Activated CD4-positive, CD25-positive, alpha-beta regulatory T cell treated with anti-CD3 and anti-CD28 coated beads, Interleukin-2, amount 50 U/mL, for 24 hours (primary cell): Measurements from ENCODE around the gene SLC35D1.
"Not testable (repeated sequence)": the region's sequence is repeated elsewhere in the genome, so short reads cannot be mapped to it uniquely, and the experiment has no call there.

Experiments
- ATAC-seq, 2 donors: fragments of 150-1000 bp; cut with Tn5 transposase; one replicate each; pipeline ENCODE4 v1.10.0; 2021; ENCODE audit warnings: mild to moderate bottlenecking in 1 of 2, moderate library complexity in 1 of 2

Gene SLC35D1

DNA sequence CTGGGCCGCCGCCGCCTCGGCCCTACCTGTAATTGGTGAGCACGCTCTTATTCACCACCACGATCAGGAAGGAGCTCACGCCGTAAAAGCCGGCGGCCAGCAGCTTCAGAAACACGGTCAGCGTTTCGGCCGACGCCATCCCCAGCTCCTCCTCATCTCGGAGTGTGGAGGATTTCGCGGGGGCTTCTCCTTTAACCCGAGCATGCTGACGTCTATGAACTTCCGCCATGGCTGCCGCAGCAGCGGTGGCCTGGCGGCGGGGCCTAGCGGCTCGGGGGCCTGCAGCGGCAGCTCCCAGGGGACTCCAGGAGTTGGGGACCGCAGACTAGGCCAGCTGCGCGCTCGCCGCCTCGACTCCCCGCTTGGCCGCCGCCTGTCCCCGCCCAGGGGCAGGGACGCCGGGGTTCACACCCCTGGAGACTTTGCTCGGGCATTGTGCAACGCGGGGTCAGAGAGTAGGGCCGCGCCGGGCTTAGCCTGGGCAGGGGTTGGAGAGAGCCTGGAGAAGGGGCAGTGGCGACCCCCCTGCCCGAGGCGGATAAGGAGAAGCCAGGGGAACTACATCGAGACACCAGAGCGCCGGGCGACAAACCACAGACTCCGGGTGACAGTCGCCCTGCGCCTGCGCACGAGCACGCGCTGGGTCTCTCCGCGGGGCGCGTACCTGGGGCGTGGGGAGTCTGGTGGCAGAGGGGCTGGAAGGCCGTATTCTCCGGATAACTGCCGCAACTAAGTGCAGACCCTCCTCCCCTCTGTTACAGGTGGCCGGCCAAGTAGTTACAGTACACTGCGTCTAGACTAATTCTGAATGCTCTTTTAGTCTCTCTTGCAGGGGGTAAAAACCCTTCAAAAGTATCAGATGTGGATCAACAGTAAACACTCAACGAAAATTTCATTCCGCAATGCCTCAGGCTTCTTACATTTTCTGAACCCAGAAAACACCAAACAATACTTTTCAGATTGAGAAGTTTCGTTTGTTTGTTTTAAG is at the start of gene SLC35D1:
Gene SLC35D1 (minus strand): TSS at position 364 of the 988 bp plus-strand sequence. CDS start 135 bp downstream, at position 229.
- peak; percentile 81 to 85 for ATAC-seq

DNA sequence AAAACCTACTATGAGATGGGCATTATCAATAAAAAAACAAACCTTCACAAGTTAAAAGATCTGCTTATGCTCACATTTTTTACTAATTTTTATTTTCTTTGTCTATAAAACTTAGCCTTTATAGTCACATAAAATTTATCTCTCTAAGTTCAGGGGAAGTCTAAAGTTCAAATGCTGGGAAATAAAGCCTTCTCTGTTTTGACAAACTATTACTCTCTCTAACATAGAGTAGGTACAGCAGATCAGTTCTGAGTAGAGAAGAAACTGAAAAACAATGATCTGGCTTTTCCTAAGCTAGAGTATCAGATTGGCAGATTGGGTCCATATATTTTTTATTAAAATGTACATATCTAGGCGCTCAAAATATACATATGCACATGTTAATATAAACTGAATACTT is 49.6 kb upstream of the SLC35D1 start:
- ATAC-seq, result no peak

DNA sequence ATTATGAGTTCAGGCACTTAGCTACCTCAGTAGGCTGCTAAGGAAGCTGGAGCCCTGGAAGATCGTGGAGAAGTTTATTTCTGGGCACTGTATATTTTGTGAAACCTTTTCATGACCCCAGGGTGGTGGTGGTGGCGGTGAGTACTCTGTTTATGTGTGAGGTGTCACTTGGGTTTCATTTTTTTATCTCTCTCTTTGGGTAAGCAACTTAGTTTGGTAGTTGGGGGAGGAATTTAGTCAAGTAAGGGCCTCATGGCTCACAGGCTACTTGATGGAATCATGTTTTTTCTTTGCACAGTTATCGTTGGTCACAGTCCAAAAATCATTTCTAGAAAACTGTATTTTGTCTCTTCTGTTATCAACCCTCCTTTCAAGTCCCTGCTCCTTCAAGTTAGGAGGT is 46.9 kb upstream of the SLC35D1 start:
- no peak for ATAC-seq

DNA sequence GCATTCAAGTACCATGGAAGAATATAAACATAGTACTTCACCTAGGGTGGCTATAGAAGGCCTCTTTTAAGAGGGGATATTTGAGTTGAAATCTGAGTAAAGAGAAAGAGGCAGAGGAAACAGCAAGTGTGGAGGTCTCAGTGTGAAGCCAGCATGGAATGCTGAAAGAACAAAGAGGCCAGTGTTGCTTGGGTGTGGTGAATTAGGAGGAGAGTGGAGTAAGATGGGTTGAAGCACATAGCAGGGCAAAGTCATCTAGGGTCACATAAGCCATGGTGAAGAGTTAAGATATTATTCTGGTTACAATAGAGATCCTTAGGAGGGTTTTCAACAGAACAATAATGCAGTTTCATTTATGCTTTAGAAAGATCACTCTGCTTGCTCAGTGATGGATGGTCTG is 43.4 kb upstream of the SLC35D1 start:
- no peak for ATAC-seq

DNA sequence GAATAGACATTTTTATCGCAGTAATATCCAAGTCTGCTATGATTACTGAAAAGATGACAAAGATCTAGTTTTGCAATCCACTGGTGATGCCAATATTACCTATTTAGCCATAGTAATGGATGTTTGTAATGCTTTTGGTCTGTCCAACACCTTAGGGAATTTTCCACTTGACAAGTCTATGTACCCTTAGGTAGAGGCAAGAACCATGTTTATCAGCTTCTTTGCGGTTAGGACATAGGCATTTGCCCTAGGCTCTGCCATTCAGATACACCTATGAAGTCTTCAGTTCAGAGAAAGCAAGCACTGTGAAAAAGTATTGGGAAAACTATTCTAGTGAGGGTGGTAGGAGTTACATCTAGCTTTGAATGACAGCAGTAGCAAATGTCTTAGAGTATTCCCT is 40.2 kb upstream of the SLC35D1 start:
- no peak for ATAC-seq

DNA sequence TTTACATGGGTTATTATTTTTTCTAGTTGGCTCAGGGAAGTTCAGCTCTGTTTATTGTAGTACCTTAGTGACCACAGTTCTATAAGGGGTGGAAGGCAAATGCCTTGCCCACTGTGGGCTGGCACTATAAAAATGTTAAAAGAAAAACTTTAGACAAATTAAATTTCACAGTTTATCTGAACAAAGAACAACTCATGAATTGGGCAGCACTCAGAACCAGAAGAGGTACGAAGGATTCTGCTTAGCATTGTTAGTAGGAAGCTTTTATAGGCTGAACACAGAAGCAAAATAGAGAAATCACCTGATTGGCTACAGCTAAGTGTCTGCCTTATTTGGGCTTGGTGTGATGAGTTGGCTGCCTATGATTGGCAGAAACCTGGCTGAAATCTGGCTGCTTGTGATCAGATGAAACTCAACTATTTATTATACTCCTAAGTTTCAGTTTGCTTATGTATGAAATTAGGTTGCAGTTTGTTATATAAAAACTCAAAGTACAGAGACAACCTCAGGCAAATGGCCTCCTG is 35.8 kb upstream of the SLC35D1 start:
- ATAC-seq, result no peak

DNA sequence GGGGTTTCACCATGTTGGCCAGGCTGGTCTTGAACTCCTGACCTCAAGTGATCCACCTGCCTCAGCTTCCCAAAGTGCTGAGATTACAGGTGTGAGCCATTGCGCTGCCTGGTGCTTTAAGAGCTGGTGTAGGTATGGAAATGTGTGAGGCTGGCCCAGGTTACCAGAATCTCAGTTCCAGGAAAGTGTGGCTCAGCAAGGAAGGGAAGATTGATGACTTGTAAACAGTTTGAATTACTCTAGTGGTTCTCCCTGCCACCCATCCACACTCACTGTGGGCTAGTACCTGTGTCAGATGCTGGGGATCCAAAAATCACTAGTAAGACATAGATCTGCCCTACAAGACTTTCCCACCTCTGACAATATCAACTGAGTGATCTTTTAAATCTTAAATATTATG is 34.5 kb upstream of the SLC35D1 start:
- ATAC-seq, result no peak

DNA sequence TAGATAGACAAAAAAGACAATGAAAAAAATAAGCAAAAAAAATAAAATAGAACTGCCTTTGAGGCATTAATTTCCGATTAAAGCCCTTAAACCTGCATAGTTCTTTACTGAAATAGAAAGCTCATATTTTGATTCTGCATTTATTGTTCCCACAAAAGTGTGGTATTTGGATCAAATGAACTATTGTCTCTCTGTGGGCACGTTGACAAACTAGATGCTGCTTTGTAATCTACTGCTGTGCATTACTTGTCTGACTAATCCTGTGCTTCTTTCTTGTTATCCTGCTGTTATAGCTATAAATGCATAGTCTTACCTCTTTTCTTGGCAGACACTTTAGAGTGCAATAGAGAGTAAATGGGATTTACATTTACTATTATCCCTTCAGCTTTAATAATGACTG is 31.4 kb upstream of the SLC35D1 start:
- ATAC-seq, result no peak

DNA sequence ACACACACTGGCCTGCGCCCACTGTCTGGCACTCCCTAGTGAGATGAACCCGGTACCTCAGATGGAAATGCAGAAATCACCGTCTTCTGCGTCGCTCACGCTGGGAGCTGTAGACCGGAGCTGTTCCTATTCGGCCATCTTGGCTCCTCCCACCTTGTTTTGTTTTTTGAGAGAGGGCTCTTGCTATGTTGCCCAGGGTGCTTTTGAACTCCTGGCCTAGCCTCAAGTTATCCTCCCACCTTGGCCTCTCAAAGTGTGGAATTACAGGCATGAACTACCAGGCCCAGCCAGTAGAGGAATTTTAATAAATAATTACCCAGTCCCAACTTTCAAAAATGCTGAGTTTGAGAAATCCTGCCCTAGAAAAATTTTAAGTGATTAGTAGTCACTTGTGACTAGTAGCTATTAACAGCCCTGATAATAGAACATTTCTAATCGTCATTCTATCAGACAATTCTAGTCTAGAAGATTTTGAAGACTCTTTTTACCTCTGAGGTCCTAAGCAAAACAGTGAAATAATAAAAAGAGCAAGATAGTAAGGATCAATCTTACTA is 30.9 kb upstream of the SLC35D1 start:
- no peak for ATAC-seq

DNA sequence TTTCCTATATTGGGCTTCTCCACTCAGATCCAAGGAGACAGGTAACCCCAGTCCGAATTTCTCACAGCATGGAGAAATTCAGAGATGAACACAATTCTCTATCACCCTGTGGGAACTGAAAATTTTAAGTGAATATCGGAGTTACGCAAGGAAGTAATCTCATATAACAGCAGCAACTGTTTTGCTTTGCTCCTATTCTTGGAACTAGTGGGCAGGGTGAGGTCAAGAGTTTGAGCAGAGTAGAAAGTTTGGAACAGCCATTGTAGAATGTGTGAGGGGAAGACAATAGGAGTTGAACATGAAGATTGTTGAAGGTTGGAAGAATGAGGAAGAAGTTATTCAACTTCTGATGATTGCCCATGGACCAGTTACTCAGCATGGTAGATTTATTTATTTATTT is 24.3 kb upstream of the SLC35D1 start:
- ATAC-seq, result no peak

DNA sequence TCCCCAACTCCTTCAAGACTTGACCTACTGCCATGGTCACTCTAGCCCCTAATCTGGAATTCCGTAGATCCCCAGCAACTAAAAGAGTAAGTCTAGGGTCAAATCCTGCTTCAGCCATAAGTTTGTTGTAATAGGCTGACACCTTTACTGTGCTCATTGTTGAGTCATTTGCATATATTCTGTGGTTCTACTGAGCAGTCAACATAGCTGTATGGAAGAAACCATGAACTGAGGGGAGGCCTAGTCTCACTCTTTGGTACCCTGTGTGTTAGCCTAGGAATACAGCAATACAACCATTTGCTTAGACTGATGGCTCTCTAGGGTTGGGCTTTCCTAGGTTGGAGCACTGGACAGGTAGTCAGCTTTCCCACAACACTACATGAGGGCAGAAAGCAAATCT is 23.6 kb upstream of the SLC35D1 start:
- ATAC-seq, result no peak

DNA sequence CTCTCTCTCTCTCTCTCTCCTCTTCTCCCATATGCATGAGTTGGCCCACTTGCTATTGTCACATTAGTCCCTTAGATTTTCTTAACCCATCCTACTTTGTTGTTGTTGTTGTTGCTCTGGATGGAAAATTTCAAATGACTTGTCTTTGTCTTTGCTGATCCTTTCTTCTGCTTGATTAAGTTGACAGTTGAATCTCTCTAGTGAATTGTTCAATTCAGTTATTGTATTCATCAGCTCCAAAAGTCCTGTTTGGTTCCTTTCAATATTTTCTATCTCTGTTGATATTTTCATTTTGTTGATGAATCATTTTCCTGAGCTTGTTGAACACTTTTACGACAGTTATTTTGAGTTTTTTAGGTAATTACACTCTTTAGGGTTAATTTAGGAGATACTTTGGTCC is 18.8 kb upstream of the SLC35D1 start:
- ATAC-seq, result no peak

DNA sequence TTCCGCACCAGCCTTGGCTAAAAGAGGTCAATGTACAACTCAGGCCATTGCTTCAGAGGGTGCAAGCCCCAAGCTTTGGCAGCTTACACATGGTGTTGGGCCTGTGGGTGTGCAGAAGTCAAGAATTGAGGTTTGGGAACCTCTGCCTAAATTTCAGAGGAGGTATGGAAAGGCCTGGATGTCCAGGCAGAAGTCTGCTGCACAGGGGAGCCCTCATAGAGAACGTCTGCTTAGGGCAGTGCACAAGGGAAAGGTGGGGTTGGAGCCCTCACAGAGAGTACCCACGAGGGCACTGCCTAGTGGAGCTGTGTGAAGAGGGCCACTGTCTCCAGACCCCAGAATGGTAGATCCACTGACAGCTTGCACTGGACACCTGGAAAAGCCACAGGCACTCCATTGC is 13.7 kb upstream of the SLC35D1 start:
- ATAC-seq, result not testable (repeated sequence)

DNA sequence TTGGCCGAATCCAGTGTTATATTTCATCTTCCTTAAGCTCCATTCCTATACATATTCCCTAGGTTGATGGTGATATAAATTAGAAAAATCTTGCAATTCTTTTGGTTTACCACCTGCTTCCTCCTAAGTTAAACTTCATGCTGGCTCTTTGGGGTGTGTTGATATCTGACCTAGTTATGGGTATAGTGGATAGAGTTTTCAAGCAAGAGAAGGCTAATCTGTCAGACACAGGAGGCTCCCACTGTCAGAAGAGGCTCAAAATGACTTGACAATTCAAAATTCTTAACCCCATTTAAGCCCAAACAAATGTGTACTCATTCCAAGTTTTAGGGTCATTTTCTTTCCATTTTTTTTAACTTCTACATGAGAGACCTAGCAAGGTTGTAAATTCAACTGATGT is 8.5 kb upstream of the SLC35D1 start:
- ATAC-seq, result no peak

DNA sequence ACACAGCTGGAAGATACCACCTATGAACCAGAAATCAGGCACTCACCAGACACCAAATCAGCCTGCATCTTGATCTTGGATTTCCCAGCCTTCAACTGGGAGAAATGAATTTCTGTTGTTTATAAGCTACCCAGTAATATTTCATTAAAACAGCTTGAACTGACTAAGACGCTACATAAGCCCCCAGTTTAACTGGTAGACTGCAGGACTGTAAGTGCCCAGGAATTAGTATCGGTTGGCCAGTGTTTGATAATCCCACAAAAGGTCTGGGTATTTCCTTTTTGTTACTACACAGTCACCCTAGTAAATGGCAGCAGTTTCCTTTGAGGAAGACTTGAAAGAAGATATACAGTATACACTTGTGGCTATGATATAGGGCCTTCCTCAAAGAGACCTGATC is 7.3 kb upstream of the SLC35D1 start:
- ATAC-seq, result no peak

DNA sequence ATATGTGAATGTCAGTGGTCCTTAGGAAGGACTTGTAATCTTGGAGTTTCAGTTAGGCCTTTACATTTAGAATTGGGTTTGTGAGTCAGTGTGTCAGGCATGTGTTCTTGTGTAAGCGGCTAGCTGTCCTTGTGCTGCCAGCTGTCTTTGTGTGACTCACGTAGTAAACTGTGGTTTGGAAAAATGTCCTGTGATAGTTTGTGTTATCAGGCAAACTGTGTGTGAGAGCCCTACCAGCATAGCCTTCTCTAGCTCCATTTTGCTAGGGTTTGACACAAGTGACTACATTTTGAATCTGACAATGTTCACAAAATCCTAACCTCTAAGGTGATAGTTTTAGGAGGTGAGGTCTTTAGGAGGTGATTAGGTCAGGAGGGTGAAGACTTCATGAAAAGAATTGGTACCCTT is 6.9 kb upstream of the SLC35D1 start:
- no peak for ATAC-seq

DNA sequence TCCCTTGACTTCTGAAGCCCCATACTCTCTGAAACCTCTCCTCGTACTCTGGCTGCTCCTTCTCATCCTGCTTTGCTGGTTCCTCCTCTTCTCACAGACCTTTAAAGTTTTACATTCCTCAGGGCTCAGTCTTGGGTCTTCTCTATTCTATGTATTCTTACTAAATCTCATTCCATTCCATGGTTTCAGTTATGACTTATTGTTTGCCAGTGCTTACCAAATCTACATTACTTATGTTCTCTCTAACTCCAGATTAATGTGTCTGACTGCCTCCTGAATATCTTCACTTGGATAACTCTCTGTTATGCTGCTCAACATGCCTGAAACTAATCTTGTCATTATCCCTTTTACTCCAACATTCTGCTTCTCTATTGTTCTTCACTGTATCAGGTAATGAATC is 5.4 kb upstream of the SLC35D1 start:
- ATAC-seq, result no peak

DNA sequence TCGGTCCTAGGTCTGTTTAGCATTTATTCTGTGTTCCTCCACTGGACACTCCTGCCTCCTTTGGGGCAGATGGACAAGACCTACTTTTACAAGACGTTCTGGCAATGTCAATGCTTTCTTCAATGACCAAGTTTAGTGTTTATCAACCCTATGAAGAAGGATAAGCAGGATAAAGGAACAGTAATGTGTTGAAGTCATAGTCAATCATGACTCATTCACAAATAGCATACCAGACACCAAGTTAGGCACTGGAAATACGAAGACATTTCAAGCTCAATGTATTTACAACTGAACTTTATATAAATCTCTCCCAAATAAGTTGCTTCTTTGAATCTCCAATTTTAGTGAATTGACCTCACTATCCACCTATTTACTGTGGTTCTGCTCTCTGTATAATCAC is 4.8 kb upstream of the SLC35D1 start:
- ATAC-seq, result no peak

DNA sequence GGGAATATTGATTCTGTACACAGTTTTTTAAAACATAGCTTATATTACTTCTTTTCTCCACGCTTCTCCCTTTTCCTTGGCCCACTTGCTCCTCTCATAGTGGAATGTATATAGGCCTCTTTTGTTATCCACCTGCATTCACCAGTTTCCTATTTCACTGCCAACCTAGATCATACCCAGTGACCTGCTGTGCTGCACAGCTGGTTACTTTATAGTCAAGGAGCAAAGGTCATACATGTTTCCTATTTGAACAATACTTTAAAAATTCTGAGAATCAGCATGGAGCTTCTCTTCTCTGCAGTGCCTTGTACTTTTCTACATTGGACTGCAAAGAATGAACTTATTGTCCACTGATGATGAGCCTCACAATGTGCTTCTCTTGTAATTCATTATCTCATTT is 4.3 kb upstream of the SLC35D1 start:
- ATAC-seq, result no peak

DNA sequence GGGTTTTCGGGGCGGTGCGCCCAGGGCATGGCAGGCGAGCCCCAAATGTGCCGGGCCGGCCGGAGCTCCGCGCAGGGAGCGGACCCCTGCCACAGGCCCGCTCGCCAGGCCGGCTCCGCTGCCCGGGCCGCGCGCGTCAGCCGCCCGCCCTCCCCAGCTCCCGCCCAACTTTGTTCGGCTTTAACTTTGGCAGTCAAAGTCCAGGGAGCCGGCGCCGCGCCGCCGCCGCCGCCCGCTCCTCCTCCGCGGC is 488 bp downstream of the SLC35D1 start:
- peak; percentile 36 to 45 for ATAC-seq

DNA sequence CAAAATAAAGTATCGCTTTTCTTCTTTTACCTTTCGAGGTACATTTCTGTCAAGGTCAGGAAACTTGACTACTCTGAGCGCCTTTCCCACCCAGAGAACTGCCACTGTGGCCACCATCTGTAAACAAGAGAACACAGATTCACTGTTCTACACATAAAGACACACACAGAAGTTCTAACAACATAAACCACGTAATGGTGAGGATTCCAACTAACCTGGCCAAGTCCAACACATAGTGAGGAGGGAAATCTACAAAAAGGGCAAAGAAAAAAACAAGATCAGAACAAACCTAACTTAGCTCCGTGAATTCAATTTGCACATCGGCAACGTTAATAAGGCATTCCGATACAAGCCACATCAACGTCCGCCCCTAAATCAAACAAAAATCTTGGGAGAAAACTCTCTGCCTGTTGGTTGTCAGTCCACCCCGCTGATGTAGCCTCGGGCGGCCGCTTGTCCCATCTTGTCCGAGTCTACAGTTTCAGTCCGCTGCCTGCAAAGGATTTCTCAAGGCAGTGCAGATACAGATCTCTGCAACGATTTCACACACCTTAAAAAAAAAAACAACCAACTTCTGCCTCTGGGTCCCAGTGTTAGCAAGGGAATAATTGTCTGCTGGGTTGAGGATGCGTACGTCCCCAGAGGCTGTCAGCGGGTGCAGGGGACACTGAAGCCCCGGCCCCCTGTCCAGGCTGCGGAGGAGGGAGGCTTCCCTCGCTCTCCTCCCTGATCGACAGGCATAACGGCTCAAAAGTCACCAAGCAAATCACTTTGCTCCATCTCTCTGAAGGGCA is 1.0 kb downstream of the SLC35D1 start:
- ATAC-seq, result no peak

DNA sequence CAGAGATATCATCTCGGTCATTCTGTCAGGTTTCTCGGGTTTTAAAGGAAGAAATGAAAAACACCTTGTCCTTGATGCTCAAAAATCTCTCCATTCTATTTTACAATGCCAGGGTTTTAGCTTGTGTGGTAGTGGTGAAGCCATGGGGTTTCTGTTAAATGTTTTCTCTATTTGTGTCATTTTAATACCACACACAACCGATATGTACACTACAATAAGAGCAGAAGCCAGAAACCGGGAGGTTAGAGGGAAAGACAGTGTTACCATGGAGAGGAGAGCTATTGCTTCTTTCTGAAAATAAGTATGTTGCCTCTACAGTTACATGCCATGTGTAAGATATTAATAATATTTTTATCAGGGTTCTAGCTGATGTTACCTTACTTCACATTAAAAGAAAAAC is 2.8 kb downstream of the SLC35D1 start:
- ATAC-seq, result no peak

DNA sequence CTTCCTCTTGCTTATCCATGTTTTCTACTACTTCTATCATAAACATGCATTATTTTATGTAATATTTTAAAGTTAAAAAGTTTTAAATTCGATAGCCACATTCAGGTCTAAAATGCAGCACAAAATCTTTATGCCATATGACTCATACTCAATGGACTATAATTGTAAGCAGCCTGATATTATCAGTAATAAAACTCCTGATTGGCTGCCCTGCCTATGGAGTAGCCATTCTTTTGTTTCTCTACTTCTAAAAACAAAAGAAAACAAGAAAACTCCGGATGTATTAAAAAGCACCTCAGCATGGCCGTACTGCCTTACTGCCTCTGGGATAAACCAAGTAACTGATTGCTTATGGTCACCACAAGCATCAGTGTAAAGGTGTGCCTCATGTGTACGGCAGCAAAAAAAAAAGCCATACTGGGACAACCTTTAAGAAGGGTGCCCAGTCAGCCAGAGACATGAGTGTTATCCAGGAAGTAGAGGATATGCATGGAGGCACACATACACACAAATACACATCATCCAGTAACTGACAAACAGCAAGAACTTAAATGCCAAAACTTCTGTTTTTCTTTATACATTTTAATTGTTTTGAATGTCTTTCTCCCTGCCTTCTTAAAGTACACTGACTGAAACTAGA is 9.2 kb downstream of the SLC35D1 start:
- ATAC-seq, result no peak
